NB4 (cell line): ENCODE data around the gene ACOX2.

Source experiments
- DNase-seq: peaks from one replicate; pipeline ENCODE4 v3.0.0; 2010; ENCODE audit warnings: low read depth
- H3K4me3 ChIP-seq: one replicate; pipeline ENCODE4 v1.5.1; 2011; ENCODE audit warnings: mild to moderate bottlenecking, low read depth, low read length, moderate library complexity
- MYC ChIP-seq: IDR thresholded peaks from 2 replicates; pipeline ENCODE4 v1.6.1; 2011; ENCODE audit warnings: low read depth, low read length
- POLR2A ChIP-seq: IDR thresholded peaks from 2 replicates; pipeline ENCODE4 v1.6.1; 2011; ENCODE audit warnings: mild to moderate bottlenecking; ENCODE audit not compliant: insufficient read length; ENCODE audit errors: extremely low read depth
- TF ChIP-seq, protein P1 (sequence below): IDR thresholded peaks from 2 replicates; pipeline ENCODE4 v1.6.1; 2011; ENCODE audit warnings: low read depth, low read length
- TF ChIP-seq, protein P2 (sequence below): IDR thresholded peaks from one replicate; pipeline ENCODE4 v1.5.1; 2012; ENCODE audit warnings: low read depth, low read length

The ACOX2 gene

DNA sequence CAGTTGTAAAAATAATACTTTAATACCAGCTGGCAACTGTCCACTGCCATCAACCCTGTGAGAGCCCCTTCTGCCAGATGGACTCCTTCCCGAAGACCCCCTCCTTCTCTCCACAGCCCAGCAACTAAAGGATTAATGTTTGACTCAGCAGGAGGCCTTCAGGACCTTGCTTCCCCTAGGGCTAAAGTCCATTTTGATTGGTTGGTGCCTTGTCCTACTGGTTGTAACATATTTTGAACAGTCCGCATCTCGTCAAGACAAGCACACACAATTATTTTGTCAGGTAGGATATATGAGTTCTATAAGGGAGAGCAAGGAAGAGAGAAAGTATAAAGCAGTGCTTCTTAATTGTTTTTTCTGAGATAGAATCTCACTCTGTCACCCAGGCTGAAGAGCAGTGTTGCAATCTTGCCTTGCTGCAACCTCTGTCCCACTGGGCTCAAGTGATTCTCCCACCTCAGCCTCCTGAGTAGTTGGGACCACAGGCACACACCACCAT is 18.6 kb downstream of the ACOX2 start:
- peak; percentile 48 for DNase-seq
- no peak for TF ChIP-seq POLR2A
- TF ChIP-seq, protein P1, sequence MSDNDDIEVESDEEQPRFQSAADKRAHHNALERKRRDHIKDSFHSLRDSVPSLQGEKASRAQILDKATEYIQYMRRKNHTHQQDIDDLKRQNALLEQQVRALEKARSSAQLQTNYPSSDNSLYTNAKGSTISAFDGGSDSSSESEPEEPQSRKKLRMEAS: no peak
- TF ChIP-seq, protein P2, sequence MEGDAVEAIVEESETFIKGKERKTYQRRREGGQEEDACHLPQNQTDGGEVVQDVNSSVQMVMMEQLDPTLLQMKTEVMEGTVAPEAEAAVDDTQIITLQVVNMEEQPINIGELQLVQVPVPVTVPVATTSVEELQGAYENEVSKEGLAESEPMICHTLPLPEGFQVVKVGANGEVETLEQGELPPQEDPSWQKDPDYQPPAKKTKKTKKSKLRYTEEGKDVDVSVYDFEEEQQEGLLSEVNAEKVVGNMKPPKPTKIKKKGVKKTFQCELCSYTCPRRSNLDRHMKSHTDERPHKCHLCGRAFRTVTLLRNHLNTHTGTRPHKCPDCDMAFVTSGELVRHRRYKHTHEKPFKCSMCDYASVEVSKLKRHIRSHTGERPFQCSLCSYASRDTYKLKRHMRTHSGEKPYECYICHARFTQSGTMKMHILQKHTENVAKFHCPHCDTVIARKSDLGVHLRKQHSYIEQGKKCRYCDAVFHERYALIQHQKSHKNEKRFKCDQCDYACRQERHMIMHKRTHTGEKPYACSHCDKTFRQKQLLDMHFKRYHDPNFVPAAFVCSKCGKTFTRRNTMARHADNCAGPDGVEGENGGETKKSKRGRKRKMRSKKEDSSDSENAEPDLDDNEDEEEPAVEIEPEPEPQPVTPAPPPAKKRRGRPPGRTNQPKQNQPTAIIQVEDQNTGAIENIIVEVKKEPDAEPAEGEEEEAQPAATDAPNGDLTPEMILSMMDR: no peak
- no peak for TF ChIP-seq MYC
- H3K4me3 ChIP-seq: no peak overlapping the region

DNA sequence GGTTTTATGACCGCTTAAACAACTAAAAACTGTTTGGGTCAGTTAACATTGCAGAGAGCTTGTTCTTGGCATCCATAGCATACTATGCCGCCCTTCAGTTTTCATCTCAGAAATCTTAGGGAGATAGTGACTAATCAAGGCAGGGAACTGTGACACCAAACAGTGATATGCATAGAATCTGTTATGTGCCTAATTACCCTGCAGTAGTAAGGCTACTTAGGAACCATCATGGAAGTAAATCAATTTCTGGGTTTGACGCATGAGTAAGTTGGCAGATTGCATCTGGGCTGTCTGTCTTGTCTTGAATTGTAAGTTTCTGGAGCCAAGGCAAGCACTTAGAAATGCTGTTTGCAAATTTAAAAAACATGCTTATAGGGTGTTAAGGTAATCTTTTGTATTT is 22.6 kb downstream of the ACOX2 start:
- TF ChIP-seq, protein P1: no peak
- TF ChIP-seq, protein P2: no peak
- TF ChIP-seq POLR2A (no peak), MYC (no peak)
- H3K4me3 ChIP-seq: no peak overlapping the region
- no peak for DNase-seq

DNA sequence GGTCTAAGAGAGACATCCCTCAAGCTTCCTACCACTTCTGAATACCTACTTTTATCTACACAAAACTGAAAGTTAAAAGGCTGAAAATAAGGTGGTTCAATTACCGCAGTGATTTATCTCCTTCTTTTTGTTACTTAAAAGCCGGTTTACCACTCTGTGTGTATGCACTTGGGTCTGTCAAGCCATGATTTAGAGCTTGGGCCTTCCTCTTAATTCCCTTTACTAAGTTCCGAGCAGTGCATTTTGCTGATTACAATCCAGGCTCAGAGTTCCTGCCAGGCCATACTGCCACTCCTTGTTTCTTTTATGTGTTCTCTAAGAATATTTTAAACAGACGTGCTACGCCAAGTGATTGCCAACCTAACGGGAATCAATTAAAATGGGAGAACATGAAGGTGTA is 28.6 kb downstream of the ACOX2 start:
- no peak for DNase-seq
- no peak overlapping the region for H3K4me3 ChIP-seq
- no peak for TF ChIP-seq POLR2A
- TF ChIP-seq MYC: no peak
- TF ChIP-seq, protein P1: no peak
- TF ChIP-seq, protein P2: no peak

DNA sequence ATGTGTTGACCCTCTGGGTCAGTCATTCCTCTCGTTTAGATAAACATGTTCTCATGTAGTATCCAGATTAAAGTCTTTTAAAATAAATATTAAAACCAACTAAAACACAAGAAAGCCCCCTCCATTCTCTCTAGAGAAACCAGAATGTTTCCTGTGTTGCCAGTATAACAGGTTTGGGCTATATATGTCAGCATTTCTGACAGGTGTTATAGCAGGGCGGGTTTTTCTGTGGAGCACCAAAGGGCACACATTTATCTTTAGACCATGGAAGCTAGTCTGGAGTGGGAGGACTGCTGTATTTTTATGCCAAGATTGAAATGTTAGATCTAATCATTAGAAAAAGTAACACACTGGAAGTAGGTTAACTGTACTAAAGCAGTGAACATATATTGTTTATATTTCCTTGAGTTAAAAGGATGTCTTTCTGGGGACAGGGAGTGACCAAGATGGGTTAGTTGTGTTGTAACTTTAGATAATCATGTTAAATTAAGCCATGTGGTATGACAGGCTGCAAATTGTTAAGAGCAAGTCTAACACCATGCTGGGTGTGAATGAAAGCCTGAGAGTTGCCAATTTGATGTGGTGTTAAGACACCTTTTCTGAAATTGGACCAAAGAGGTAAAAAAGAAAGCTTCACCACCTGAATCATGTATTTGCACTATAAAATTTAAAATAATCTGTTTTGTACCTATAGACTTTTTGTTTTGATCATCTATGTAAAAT is 29.5 kb downstream of the ACOX2 start:
- DNase-seq: no peak
- TF ChIP-seq, protein P1: no peak

DNA sequence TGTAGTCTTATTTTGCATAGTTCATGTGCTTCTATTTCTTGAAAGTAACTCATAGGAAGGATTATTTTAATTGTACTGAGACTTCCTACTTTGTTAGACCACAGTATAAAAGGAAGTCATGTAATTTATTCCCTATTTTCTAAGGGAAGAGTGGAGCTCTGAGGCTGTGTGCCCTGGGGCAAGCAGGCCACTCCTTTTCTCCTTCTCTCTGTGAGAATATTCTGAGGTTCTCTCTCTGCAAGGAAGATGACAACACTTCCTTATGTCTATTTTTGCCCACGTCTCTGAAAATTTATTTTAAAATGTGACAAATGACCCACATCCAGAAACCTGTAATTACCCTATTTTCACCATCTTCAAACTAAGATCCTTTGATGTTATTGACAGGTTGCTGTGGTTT is 34.1 kb downstream of the ACOX2 start:
- DNase-seq: no peak
- TF ChIP-seq, protein P2: no peak
- H3K4me3 ChIP-seq: no peak overlapping the region

More for the DNA sequence above, 29.5 kb downstream of the ACOX2 start:
- H3K4me3 ChIP-seq: no peak overlapping the region

DNA sequence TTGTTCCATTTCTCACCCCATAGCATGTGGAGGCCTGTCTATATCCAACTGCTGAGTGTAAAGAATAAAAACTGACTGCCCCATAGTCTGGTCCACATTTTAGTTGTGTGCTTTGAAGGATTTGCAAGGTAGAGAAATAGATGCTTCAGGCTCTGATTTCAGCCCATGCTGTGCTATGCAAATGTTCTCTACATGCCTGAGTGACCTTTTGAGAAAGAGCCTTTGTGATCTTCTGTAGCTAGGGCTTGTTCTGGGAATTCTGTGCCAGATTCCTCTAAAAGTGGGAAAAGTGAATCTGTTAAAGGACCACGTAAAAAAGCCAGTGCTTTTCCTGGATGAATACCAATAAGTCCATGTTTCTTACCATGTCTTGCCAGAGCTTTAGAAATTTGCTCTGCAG is 39.9 kb downstream of the ACOX2 start:
- no peak for DNase-seq
- H3K4me3 ChIP-seq: no peak overlapping the region
- TF ChIP-seq, protein P1: no peak
- TF ChIP-seq POLR2A (no peak), MYC (no peak)
- TF ChIP-seq, protein P2: no peak
